ENCODE measurements around the gene KHNYN. TPM values are rescaled to one million over a fixed set of nuclear protein-coding genes. Genes with fewer than 3 reads are reported as not detected.
"Not testable (repeated sequence)": the region's sequence is repeated elsewhere in the genome, so short reads cannot be mapped to it uniquely, and the experiment has no call there.

KHNYN gene
- total RNA-seq, 2 donors from 2014 or later, result 46.2 to 46.6 TPM

DNA sequence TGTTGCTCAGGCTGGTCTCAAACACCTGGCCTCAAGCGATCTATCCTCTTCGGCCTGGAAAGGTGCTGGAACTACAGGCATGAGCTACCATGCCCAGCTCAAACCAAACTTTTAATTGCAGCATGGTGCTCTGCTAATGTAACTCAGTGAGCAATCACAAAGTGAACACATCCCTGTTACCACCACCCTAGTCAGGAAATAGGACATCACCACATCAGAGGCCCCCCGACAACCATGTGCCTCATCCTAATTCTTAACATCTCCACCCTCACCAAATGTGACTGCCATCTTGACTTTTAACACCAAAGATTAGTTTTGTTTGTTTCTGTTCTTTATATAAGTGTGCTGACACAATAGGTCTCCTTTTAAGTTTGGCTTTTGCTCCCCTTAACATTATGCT is 35.6 kb downstream of the KHNYN start:
- Mint-ChIP-seq H3K4me1 (no peaks in the 10 kb centered on the region), H3K4me3 (no peak overlapping the region), H3K9me3 (peaks cover 2% of the 10 kb centered on the region), H3K36me3 (ENCODE audit: low read depth) (no peaks in the 10 kb centered on the region), H3K27me3 (ENCODE audit: insufficient read depth) (no peaks in the 10 kb centered on the region), H3K27ac (no peak overlapping the region)
- Histone ChIP-seq H3K9me3 (ENCODE audit: control insufficient read depth, low read length) (no peaks in the 10 kb centered on the region), H3K4me1 (ENCODE audit: control insufficient read depth, insufficient read depth, low read length) (no peaks in the 10 kb centered on the region), H3K27me3 (ENCODE audit: control insufficient read depth, insufficient read depth, low read length, poor library complexity, severe bottlenecking) (no peaks in the 10 kb centered on the region), H3K4me3 (ENCODE audit: low read length) (no peak overlapping the region), H3K27ac (ENCODE audit: low read depth, low read length) (no peak overlapping the region), H3K9ac (ENCODE audit: extremely low read depth, low read length, poor library complexity, severe bottlenecking) (no peak overlapping the region), H3K36me3 (ENCODE audit: control insufficient read depth, insufficient read depth, low read length) (no peaks in the 10 kb centered on the region)
- TF ChIP-seq, protein P1, sequence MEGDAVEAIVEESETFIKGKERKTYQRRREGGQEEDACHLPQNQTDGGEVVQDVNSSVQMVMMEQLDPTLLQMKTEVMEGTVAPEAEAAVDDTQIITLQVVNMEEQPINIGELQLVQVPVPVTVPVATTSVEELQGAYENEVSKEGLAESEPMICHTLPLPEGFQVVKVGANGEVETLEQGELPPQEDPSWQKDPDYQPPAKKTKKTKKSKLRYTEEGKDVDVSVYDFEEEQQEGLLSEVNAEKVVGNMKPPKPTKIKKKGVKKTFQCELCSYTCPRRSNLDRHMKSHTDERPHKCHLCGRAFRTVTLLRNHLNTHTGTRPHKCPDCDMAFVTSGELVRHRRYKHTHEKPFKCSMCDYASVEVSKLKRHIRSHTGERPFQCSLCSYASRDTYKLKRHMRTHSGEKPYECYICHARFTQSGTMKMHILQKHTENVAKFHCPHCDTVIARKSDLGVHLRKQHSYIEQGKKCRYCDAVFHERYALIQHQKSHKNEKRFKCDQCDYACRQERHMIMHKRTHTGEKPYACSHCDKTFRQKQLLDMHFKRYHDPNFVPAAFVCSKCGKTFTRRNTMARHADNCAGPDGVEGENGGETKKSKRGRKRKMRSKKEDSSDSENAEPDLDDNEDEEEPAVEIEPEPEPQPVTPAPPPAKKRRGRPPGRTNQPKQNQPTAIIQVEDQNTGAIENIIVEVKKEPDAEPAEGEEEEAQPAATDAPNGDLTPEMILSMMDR (conservative IDR thresholded peaks at IDR 0.05), result no peak
- DNase-seq, result no peak
- WGBS, 2 experiments (ENCODE audit: insufficient coverage in 1 of 2, insufficient read length in 1 of 2), result 79 to 100% methylated on average over 2 to 3 of the region's 3 CpGs

DNA sequence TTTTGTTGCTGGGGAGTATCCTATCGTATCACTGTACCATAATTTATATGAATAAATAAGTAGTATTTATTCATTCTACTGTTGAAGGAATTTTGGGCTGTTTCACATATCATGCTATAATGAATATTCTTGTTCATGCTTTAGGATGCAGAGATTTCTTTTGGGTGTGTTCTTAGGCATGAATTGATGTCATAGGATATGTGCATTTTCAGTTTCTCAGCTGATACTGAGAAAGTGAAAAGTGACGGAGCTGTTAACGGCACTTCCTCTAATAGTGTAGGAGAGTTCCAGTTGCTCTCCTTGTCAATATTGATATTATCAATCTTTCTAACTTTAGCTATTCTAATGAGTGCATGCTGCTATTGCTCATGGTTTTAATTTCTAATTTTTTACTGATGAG is 36.1 kb downstream of the KHNYN start:
- no peak for DNase-seq
- H3K27me3 Mint-ChIP-seq (ENCODE audit: insufficient read depth), result peaks cover under 1% of the 10 kb centered on the region
- WGBS, 2 experiments (ENCODE audit: insufficient coverage in 1 of 2, insufficient read length in 1 of 2), result 100% methylated on average over 2 of the region's 3 CpGs; no CpG with 5 or more reads in 1 of the 2 experiments

DNA sequence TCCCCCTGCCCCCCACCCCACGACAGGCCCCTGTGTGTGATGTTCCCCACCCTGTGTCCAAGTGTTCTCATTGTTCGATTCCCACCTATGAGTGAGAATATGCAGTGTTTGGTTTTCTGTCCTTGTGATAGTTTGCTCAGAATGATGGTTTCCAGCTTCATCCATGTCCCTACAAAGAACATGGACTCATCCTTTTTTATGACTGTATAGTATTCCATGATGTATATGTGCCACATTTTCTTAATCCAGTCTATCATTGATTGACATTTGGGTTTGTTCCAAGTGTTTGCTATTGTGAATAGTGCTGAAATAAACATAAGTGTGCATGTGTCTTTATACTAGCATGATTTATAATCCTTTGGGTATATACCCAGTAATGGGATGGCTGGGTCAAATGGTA is 40.7 kb downstream of the KHNYN start:
- not testable (repeated sequence) for H3K4me1 ChIP-seq (ENCODE audit: control insufficient read depth, insufficient read depth, low read length); H3K9me3 ChIP-seq (ENCODE audit: control insufficient read depth, low read length); H3K36me3 Mint-ChIP-seq (ENCODE audit: low read depth); H3K27ac ChIP-seq (ENCODE audit: low read depth, low read length); H3K9ac ChIP-seq (ENCODE audit: extremely low read depth, low read length, poor library complexity, severe bottlenecking); H3K4me3 Mint-ChIP-seq; DNase-seq; H3K4me1 Mint-ChIP-seq; H3K9me3 Mint-ChIP-seq; H3K27me3 Mint-ChIP-seq (ENCODE audit: insufficient read depth); H3K36me3 ChIP-seq (ENCODE audit: control insufficient read depth, insufficient read depth, low read length); H3K4me3 ChIP-seq (ENCODE audit: low read length); H3K27me3 ChIP-seq (ENCODE audit: control insufficient read depth, insufficient read depth, low read length, poor library complexity, severe bottlenecking); H3K27ac Mint-ChIP-seq
- WGBS, 2 experiments (ENCODE audit: insufficient coverage in 1 of 2, insufficient read length in 1 of 2), result no CpG with 5 or more reads among the region's 2 CpGs

More for the DNA sequence above, 36.1 kb downstream of the KHNYN start:
- Mint-ChIP-seq H3K4me1 (no peaks in the 10 kb centered on the region), H3K9me3 (peaks cover 6% of the 10 kb centered on the region), H3K27ac (no peak overlapping the region), H3K36me3 (ENCODE audit: low read depth) (no peaks in the 10 kb centered on the region), H3K4me3 (no peak overlapping the region)
- no peaks in the 10 kb centered on the region for H3K4me1 ChIP-seq (ENCODE audit: control insufficient read depth, insufficient read depth, low read length)
- no peaks in the 10 kb centered on the region for H3K27me3 ChIP-seq (ENCODE audit: control insufficient read depth, insufficient read depth, low read length, poor library complexity, severe bottlenecking)
- TF ChIP-seq, protein P1 (conservative IDR thresholded peaks at IDR 0.05), result no peak
- H3K4me3 ChIP-seq (ENCODE audit: low read length), result no peak overlapping the region
- no peaks in the 10 kb centered on the region for H3K36me3 ChIP-seq (ENCODE audit: control insufficient read depth, insufficient read depth, low read length)
- no peak overlapping the region for H3K27ac ChIP-seq (ENCODE audit: low read depth, low read length)
- H3K9ac ChIP-seq (ENCODE audit: extremely low read depth, low read length, poor library complexity, severe bottlenecking), result no peak overlapping the region
- no peaks in the 10 kb centered on the region for H3K9me3 ChIP-seq (ENCODE audit: control insufficient read depth, low read length)

DNA sequence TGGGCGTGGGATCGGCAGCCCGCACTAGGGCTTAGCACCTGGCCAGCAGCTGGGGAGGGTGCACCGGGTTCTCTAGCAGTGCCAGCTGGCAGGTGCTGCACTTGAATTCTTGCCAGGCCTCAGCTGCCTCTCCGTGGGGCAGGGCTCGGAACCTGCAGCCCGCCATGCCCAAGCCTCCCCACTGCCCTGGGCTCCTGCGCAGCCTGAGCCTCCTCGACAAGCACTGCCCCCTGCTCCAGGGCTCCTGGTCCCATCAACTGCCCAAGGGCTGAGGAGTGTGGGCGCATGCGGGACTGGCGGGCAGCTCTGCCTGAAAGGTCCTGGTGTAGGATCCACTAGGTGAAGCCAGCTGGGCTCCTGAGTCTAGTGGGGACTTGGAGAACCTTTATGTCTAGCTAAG is 43.5 kb downstream of the KHNYN start:
- no peak overlapping the region for H3K4me3 Mint-ChIP-seq
- H3K36me3 ChIP-seq (ENCODE audit: control insufficient read depth, insufficient read depth, low read length), result no peaks in the 10 kb centered on the region
- peaks cover 11% of the 10 kb centered on the region for H3K9me3 Mint-ChIP-seq
- no peaks in the 10 kb centered on the region for H3K4me1 Mint-ChIP-seq
- H3K4me1 ChIP-seq (ENCODE audit: control insufficient read depth, insufficient read depth, low read length), result no peaks in the 10 kb centered on the region
- no peak overlapping the region for H3K27ac ChIP-seq (ENCODE audit: low read depth, low read length)
- no peak overlapping the region for H3K9ac ChIP-seq (ENCODE audit: extremely low read depth, low read length, poor library complexity, severe bottlenecking)
- H3K27ac Mint-ChIP-seq, result no peak overlapping the region
- no peak overlapping the region for H3K4me3 ChIP-seq (ENCODE audit: low read length)
- TF ChIP-seq, protein P1 (conservative IDR thresholded peaks at IDR 0.05), result no peak
- no peaks in the 10 kb centered on the region for H3K27me3 ChIP-seq (ENCODE audit: control insufficient read depth, insufficient read depth, low read length, poor library complexity, severe bottlenecking)
- H3K36me3 Mint-ChIP-seq (ENCODE audit: low read depth), result no peaks in the 10 kb centered on the region
- H3K27me3 Mint-ChIP-seq (ENCODE audit: insufficient read depth), result peaks cover 2% of the 10 kb centered on the region
- 50 to 64% methylated on average over 4 to 12 of the region's 12 CpGs for WGBS, 2 experiments (ENCODE audit: insufficient coverage in 1 of 2, insufficient read length in 1 of 2)
- no peak for DNase-seq
- no peaks in the 10 kb centered on the region for H3K9me3 ChIP-seq (ENCODE audit: control insufficient read depth, low read length)

All from endodermal cell (in vitro differentiated cells).